ENCODE data around the gene OCA2.

The OCA2 gene

DNA sequence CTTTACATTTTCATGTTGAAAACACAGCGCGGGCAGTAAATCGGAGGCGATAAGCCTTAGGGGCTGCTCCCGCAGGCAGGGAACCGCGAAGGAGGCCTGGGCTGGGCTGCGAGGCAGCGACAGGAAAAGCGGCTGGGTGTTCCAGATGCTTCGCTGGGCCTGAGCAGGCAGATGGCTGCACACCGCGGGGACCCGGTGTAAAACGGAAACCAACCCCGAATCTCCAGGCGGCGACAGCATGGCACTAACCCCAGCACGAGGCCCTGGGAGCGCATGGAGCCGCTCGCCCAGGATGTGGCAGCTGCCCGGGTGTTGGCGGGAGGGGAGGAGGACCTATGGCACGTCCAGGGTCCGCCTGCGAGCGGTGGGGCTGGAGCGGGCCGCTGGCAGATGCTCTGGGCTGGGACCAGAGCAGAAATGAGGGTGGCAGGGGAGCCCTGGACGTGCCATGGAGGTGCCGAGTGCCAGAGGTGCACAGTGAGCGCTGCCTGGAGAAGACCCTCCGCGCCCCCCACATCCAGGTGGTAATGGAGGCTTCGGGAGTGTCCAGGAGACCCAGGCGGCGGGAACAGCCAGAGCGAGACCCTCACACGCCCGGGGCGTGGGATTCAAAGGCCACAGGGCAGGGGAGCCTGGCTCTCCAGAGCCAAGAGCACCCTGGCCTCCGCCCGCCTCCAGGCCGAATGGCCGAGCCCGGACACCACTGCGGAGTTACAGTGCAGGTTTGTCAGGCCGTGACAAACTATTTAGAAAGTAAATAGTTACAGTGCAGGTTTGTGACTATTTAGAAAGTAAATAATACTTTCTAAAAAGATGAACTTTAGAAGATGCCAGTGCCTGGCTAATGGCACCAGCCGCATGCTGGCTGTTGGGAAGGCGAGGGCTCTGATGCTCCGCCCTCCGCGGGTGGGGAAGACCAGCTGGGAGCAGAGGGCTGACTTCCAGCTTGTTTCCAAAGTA, 293.6 kb downstream of the OCA2 start:
- no peak for TF ChIP-seq CTCF (IDR thresholded peaks at IDR 0.05; ENCODE audit: low read length, missing control alignments)
- H3K4me3 ChIP-seq (replicated peaks; ENCODE audit: low read depth, low read length): no peak overlapping the region
- DNase-seq (ENCODE audit: low read depth): no peak

GRCh38 chr15:27804569-27805260, 294.4 kb downstream of the OCA2 start:
- no peak overlapping the region for H3K4me3 ChIP-seq (replicated peaks; ENCODE audit: low read depth, low read length)
- no peak for DNase-seq (ENCODE audit: low read depth)
- no peak for TF ChIP-seq CTCF (IDR thresholded peaks at IDR 0.05; ENCODE audit: low read length, missing control alignments)

DNA sequence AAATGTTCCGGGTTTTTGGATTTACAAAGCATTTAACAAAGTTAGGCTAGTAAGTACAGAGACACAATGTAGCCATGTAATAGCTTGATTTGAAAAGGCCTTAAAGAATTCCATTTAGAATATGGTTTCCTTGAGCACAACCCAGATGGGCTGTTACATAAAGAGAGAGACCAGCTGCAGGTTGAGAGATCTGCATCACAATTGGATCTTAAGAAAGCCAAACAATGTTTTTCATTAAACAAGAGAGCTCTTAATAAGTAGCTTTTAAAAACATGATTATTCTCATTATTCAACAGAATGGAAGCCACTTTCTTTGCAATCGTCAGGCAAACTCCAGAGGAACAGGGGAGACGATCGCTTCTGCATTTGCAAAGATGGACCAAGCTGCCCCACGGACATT, 300.3 kb downstream of the OCA2 start:
- no peak for TF ChIP-seq CTCF (IDR thresholded peaks at IDR 0.05; ENCODE audit: low read length, missing control alignments)
- no peak overlapping the region for H3K4me3 ChIP-seq (replicated peaks; ENCODE audit: low read depth, low read length)
- no peak for DNase-seq (ENCODE audit: low read depth)

DNA sequence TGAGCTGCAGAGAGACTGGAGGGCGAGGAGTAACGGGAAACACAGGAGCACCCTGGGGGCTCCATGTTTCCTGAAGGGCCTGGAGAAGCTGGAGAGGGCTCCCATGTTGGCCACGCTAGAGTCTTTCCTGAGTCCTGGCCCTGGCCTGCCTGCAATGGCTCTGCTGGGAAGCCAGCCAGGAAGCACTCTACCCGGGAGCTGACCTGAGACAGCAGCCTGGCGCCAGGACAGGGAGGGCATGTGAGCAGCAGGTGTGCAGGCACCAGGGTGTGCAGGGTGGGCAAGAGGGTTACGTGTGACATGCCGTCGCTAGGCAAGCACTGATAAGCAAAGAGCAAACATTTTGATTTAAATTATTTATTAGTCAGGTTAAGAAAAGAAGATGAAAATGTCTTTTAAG, 301.4 kb downstream of the OCA2 start:
- no peak for DNase-seq (ENCODE audit: low read depth)
- no peak for TF ChIP-seq CTCF (IDR thresholded peaks at IDR 0.05; ENCODE audit: low read length, missing control alignments)
- H3K4me3 ChIP-seq (replicated peaks; ENCODE audit: low read depth, low read length): no peak overlapping the region

DNA sequence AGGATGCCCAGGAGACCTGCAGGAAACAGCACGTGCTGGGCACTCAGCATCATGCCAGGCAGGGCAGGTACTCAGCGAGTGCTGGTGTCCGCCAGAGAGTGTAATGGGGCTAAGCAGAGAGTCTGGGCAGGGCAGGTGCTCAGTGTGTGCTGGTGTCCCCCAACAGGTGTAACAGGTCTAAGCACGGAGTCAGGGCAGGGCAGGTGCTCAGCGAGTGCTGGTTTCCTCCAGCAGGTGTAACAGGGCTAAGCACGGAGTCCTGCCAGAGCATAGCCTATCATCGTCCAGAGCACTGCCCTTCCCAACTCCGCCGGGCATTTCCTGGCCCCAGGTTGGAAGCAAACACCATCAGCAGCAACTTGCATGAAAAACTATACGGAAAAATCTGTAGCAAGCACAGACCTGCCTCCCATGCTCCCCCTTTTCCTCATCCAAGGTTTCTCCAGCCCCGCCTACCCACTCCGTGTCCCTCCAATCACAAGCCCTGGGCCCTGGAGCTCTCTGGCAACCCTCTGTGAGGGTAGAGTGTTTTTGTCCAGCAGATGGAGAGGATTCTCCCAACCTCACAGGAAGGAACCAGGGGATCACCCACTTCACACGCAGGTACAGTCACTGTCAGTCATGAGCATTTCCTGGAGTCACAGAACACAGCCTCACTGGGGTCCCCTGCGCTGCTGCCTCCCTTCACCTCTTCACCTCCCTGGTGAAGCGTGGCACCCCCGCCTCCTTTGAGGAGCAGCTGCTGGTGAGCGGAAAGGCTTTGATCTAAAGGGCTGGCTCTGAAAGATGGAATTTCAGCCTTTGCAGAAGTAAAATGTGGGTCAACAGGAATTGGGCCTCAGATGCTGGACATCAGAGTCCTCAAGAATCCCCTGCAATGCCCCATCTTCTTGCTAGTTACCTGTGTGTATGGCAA, 302.5 kb downstream of the OCA2 start:
- no peak overlapping the region for H3K4me3 ChIP-seq (replicated peaks; ENCODE audit: low read depth, low read length)
- no peak for TF ChIP-seq CTCF (IDR thresholded peaks at IDR 0.05; ENCODE audit: low read length, missing control alignments)

GRCh38 chr15:27792756-27793264, 306.3 kb downstream of the OCA2 start:
- no peak overlapping the region for H3K4me3 ChIP-seq (replicated peaks; ENCODE audit: low read depth, low read length)
- no peak for TF ChIP-seq CTCF (IDR thresholded peaks at IDR 0.05; ENCODE audit: low read length, missing control alignments)
- no peak for DNase-seq (ENCODE audit: low read depth)

More for the DNA sequence above, 302.5 kb downstream of the OCA2 start:
- DNase-seq (ENCODE audit: low read depth): no peak

Measured in fibroblast of pulmonary artery (primary cell).